Bone marrow (tissue), 2 donors: ENCODE results near the gene PTRH2.
A peak's percentile ranks its signal among the peaks of the same experiment; 100 is the strongest.

Source experiments
- DNase-seq, 2 donors: peaks; one replicate each; lab custom pipeline; 2025; lab: John Stamatoyannopoulos, UW

Gene PTRH2

DNA sequence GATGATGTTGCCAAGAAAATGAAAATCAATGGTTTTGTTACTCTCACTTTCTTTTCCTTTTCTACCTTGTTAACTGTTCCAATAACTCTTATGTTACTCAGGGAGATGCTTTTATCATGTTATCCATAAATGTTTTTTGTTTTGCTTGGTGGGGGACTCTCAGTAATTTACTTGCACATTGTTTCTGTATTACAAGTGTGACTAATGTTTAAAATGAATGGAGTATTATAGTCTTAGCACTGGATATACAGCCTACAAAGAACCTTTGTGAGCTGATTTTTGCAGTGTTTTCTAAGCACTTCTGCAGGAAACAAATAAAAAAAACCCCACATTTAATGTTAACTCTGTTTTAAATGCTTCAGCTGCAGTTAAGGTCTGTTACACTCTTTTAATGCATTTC is 12.3 kb upstream of the PTRH2 start:
- DNase-seq = no peak

DNA sequence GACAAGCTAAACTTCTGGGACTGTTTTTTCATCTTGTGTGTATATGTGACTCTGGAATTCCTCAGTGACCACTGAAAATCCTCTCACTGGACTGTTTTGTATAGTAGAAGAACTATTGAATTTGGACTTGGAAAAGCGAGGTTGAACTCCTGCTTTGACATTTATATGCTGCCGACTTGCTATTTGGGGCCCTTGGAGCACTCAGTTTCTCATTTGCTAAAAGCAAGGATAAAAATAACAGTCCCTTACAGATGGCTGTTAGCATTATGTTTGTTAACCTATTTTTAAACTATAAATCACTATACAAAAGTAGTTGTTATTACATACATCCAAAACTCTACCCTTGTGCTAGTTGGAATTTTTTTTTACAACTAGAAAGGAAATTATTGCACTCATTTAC is 9.2 kb upstream of the PTRH2 start:
- DNase-seq = no peak

DNA sequence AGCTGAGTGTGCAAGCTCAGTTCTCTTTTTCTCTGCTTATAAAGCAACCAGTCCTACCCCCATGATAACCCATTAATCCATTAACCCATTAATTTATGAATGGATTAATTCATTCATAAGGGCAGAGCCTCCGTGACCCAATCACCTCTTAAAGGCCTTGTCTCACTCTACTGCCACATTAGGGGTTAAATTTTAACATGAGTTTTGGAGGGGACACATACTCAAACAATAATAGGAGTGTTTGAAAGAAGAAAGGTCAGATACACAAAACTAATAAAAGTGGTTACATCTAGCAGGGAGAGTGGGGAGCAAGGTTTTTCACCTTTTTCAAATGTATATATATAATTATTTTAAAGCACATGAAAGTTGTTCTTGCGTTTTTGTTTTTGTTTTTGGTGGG is 7.0 kb upstream of the PTRH2 start:
- no peak for DNase-seq

DNA sequence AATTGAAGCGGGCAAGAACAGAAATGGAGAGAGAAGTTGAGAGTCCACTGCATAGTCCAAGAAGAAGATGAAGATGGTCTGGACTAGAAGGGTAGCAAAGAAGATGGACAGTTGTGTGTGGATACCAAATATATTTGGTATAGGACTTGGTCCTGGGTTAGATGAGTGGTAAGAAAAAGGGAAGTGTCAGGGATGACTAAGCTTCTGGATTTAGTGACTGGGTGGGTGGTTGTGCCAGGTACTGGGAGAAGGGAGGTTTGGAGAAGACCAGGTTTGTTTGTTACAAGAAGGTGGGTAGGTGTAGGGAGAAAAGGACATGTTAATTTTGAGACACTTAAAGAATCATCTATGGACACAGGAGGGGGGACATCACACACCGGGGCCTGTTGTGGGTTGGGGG is 5.6 kb upstream of the PTRH2 start:
- DNase-seq = peak in 1 of 2 donors; percentile 17

DNA sequence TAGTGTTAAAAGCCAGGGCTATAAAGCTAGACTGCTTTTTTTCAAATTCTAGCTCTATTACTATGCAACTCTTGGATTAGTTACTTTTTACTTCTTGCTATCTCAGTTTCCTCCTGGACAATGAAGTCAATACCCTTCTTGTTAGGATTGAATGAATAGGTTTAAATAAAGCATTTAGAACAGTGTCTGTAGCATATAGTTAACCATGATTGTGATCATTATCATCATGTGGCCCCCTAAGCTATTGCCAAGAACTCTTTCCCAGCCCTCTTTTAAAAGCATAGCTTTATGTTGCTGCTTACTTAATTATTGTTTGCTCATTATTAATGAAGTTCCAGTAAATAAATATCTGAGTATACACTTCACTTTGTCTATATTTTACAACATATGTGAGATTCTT is 4.7 kb upstream of the PTRH2 start:
- no peak for DNase-seq

DNA sequence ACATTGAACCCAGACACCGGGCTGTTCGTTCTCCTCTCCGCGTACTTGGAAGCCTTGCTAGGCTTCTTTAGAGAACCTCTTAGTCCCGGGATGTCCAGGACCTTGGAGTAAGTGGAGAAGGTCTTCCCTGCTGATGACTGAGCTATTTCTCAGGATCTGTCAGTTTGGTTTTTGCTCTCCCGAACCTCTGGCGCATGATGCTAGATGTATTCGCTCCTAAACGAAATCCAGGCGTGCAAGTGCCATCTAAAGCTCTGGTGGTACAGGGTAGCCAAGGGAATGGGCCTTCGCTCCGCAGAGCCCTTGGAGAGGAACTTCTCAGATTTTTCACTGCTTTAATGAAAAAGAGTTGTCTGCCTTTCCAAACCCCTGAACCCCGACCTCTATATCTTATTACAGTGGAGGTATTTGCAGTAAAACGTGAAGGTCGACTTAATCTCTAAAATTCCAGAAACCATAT is 771 bp upstream of the PTRH2 start:
- no peak for DNase-seq

DNA sequence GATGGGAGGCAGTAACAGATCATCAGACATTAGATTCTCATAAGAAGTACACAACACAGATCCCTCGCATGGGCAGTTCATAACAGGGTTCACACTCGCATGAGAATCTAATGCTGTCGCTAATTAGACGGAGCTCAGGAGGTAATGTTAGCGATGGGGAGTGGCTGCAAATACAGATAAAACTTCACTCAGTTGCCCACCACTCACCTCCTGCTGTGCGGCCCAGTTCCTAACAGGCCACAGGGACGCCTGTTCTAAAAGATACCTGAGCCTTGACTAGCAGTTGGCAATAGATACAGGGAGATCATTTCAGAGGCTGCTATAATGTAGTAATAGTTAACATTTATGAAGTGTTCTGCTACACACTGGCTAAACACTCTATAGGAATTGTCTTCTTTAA is 4.9 kb downstream of the PTRH2 start:
- no peak for DNase-seq

DNA sequence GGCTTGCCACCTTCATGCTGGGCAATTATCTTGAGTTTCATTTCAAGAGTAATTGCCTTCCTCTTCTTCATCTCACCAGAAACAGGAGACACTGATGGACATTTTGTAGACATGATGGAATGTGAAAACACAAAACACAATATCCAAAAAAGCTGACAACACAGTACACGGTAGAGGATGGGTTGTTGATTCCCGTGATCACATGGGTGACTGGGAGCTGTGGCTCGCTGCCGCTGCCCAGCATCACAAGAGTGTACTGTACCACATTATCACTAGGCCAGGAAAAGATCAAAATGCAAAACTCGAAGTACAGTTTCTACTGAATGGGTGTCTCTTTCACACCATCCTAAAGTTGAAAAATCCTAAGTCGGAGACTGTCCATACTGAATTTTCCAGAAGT is 7.4 kb downstream of the PTRH2 start:
- no peak for DNase-seq

DNA sequence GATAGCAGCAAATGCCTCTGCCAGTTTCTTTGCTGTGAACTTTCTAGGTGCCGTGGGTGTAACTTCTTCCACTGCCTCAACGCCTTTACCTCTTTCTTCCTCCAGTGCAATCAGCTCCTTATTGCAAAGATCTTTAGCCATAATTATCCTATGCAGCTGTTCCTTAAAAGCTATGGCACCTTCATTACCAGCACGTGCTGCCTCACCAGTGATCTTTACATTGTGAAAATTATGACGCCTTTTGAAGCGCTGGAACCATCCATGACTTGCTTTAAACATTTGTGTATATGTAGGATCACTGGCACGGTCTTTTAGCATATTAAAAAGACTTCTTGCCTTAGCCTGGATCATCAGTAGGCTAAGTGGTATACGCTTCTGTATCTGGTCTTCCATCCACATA is 8.0 kb downstream of the PTRH2 start:
- DNase-seq = no peak

DNA sequence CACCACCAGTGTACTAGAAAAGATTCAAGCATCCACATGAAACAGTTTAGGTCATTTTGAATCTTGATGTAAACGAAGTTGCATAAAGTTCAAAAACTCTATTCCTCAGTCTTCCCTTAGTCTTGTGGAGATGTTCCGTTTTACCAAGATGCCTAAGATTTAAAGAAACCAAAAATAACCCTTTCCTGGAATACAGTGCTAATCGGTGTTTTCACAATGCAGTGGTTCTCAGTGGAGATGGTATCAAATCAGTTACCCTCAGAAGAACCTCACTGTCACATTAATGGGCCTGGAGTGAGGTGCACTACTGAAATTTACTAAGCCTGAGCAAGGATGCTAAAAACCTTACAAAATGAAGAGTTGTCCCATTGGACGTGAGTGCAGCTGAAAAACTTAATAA is 9.1 kb downstream of the PTRH2 start:
- DNase-seq = no peak

DNA sequence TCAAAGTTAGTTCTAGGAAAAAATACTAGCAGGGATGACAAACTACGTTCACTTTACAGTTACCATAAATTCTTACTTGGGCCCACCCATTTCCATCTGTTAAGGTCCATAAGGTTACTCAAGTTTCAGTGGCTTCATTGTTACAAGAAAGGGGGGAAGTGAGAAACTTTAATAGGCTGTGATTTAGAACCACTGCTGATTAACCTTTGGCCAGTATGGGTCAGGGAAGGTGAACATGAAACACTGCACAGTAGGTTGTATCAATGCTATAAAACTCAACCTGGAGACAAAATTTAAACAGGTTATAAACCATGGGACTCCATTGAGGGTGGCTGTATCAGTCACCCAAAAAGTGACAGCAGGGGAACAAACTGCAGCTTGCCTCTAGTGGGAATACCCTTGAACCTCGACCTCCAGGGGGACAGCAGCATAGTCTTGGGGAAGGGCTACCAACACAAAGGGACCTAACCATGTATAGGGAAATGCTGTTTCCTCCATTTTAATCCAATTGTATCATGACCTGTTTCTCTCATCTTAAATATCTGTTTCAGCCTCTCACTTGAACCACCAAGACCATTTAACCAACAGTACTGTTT is 10.4 kb downstream of the PTRH2 start:
- DNase-seq = no peak

DNA sequence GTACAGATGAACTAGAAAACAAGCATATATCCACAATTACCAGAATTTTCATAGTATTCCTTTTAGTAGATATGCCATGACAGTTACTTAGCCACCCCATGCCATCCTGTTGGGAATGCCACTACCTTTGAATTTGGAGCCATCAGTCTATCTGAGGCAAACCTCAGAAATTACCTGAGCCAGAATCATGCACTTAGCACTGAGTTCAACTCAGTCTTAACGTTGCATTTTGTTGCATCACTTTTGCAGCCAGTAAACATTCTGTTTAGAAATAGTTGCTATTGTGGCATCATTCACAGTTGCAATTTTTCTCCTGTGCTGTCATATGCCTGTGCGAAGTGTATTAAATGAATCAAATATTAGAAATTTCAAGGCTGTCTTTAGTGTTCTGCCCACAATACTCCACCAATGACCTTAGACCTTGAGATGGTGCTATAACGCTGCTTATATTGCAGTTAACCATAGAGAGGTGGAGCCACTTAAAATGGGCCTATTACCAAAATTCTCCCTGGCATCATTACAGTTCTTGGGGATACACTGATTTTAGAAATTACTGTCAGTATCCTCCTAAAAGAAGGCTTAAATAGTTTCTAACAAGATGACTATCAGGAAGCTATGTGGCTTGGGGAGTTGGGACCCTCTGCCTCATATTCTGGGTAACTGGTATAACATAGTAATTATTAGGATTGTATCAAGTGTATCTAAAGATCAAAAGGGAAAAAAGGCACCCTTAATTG is 11.1 kb downstream of the PTRH2 start:
- DNase-seq = no peak

DNA sequence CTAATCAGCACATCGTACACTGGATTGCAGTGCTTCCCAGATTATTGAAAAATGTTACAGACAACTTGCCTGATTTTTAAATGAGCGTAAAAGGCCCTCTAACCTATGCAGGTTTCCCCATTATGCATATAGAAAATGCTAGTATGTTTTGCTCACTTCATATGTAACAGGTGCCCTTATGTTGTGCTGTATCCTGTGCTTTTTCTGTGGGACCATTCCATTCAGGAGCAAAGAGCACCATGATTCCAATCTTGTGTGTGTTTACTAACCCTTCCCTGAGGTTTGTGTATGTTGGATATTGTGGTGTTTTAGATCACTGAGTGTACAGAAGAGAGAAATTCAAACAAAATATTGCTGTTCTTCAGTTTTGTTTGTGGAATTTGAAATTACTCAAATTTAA is 12.9 kb downstream of the PTRH2 start:
- no peak for DNase-seq

DNA sequence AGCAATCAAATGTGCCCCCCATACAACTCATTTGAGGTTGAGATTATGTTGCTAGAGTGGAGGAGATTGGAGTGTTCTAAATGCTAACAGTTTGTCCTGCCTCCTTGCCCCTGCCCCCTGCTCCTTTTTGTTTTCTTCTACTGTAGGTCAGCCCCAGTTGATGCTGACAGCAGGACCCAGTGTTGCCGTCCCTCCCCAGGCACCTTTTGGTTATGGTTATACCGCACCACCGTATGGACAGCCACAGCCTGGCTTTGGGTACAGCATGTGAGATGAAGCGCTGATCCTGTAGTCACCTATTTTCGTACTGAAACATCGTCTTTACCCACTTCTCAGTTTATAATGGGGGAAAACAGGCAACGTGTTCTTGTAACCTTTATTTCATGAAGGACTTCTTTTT is 13.6 kb downstream of the PTRH2 start:
- no peak for DNase-seq

DNA sequence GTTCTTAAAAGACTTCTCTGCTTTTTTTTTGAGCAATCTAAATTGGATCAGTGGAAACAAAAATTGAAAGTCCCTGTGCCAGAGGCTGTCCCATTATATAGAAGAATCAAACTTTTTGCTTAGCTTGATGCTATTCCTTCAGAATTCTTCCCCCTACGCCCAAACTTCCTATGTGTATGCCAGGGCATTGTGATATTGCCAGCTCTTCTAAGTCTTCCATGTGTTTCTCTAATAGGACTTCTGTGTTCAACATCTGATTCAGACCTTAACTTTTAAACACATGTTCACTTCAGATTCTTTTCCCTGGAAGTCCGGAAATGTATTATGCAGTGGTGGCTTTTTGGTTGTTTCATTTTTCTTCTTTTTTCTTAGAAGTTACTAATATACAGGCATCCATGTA is 18.7 kb downstream of the PTRH2 start:
- DNase-seq = no peak

DNA sequence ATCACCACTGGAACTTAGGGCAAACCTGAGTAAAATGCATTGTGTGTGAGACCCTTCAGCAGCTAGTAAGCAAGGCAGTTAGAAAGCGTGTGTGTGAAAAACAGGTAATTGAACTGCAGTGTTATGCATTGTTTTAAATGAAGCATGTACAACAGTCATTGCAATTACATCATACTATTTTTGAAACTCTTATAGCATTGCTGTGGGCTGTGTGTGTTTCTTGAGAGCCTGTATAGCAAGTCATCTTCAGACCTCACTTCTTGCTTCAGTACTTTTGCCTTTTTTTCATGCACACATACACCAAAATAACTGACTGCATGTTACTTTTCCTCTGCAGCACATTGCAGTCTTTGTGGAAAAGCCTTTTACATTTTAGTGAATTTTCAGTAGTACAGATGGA is 19.2 kb downstream of the PTRH2 start:
- DNase-seq = no peak

DNA sequence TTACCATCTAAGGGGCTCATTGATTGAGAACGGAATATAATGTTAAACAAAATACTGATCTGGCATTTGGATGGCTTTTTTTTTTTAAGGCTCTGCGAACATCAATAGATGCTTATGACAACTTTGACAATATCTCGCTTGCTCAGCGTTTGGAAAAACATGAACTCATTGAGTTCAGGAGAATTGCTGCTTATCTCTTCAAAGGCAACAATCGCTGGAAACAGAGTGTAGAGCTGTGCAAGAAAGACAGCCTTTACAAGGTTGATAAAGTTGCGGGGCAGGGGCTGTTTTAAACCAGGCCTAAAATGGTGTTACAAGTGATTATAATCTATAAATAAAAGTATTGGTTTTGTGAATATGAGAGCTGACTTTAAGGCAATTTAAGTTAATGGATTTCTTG is 22.3 kb downstream of the PTRH2 start:
- no peak for DNase-seq

DNA sequence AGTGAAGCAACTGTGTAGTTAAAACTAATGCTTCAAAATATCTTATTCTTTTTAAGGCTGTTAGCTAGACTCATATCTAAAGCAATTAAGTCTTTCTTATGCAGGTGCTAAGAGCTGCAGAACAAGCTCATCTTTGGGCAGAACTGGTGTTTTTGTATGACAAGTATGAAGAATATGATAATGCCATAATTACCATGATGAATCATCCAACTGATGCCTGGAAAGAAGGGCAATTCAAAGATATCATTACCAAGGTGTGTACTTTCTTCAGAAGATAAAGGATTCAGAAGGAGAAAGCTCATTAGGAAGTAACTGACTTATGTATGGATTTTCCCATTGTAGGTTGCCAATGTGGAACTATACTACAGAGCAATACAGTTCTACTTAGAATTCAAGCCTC is 23.9 kb downstream of the PTRH2 start:
- DNase-seq = no peak

DNA sequence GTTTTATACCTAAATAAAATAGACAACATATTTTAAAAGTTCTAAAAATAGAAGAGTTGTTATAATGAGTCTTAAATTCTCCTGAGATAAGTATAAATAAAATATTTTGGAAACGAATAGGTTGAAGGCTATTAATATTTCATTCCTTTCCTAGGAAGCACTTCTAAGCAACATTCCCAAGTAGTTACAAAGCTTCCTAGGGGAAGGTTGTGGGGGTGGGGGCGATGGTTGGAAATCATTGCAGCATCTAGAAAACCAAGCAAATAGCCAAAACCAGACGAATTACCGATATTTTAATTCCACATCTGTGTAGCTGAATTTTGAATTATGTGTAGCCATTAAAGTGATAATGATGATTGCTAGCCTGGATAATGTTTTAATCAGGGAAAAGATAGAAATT is 26.9 kb downstream of the PTRH2 start:
- no peak for DNase-seq

DNA sequence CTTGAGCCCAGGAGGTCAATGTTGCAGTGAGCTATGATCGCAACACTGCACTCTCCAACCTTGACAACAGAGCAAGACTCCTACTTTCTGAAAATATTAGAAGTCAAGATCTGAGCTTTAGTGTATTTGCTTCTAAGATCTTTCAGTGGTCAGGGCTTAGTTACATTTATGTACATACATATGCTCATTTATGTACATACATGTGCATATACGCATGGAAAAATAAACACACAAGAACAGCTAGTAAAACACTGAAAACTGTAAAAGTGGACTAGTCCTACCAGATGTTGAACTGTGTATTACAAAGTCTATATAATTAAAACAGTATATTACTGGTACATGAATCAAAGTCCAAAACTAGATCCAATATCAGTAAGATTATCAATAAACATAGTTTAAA is 28.3 kb downstream of the PTRH2 start:
- no peak for DNase-seq

DNA sequence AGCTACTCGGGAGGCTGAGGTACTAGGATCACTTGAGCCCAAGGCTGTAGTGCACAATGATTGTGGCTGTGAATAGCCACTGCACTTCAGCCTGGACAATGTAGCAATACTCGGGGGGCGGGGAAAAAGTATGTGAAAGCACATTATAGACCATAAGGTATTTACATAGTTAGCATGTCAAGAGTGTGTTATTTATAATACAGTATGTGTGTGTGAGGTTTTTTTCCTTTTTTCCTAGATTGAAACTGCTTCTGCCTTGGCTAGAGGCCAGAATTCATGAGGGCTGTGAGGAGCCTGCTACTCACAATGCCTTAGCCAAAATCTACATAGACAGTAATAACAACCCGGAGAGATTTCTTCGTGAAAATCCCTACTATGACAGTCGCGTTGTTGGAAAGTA is 30.5 kb downstream of the PTRH2 start:
- DNase-seq = no peak

DNA sequence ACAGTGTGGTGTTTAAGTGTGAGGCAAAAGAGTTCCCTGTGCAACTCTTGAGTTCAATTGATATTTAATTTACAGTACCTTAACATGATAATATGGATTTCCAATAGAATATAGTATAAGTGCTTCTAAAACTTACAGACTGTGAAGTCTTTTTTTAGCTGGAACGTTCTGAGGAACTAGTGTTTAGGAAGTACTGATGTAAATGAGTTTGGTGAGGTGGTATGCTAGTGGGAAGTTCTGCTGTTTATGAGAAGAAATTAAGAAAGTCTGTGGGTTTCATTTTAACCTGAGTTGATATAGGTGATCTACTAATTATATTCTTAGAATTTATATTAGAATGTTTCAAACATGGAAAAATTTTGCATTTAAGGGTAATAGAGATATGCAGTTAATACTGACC is 32.0 kb downstream of the PTRH2 start:
- DNase-seq = no peak

DNA sequence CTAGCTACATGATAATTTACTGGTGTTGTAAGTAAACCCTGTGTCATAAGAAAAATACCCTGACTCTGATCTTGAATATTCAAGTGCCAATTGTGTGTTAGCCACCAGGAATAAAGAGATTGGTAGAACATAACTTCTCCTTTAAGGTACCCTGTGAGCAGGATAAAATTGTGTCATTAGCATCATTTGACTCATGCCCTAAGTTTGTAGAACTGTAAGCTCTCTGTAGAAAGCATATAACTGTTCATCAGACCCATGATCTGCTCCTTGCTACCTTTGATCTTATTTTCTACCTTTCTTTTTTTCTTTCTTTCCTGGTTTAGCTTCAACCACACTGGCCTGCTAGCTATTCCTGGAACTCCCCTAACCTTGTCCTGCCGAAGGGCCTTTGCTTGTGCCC is 35.8 kb downstream of the PTRH2 start:
- DNase-seq = no peak

DNA sequence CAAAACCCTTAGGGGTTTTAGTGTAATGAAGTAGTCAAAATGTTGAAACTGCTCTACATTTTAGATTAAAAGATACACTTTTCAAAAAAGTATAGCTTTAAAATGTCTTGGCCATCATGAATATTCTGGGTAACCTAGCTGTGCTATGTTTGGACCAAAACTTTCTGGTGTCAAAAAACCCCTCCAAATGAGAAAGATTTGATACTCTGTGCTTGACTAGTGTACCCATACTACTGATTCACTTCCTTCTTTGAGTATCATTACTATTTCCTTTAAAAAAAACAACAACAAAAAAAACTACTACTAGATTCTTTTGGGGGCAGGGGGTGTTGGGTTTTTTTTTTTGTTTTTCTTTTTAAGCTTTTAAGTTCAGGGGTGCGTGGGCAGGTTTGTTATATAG is 37.3 kb downstream of the PTRH2 start:
- DNase-seq = no peak
